Renal pelvis (tissue), 12 donors: ENCODE data around the gene BCO1. TPM values are rescaled to one million over a fixed set of nuclear protein-coding genes. Genes with fewer than 3 reads are reported as not detected.
"Not testable (repeated sequence)": the region's sequence is repeated elsewhere in the genome, so short reads cannot be mapped to it uniquely, and the experiment has no call there.

ENCODE experiments used
- DNase-seq: peaks from one replicate; pipeline ENCODE4 v3.0.0-alpha.2; 2013
- long read RNA-seq, 16 experiments: transcript quantifications; one replicate each; lab custom pipeline, GENCODE V29; 2026
- polyA plus RNA-seq, 3 donors: library from polyadenylated mRNA; unstranded; fragments of 120-200 nt; gene quantifications; one replicate each; pipeline ENCODE4 v1.2.1, GENCODE V29; 2013; ENCODE audit not compliant: insufficient read length in 3 of 3

BCO1 gene, protein sequence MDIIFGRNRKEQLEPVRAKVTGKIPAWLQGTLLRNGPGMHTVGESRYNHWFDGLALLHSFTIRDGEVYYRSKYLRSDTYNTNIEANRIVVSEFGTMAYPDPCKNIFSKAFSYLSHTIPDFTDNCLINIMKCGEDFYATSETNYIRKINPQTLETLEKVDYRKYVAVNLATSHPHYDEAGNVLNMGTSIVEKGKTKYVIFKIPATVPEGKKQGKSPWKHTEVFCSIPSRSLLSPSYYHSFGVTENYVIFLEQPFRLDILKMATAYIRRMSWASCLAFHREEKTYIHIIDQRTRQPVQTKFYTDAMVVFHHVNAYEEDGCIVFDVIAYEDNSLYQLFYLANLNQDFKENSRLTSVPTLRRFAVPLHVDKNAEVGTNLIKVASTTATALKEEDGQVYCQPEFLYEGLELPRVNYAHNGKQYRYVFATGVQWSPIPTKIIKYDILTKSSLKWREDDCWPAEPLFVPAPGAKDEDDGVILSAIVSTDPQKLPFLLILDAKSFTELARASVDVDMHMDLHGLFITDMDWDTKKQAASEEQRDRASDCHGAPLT
- polyA plus RNA-seq: 1 to 10 TPM; 2.0 to 2.9 (median 2.8) TPM
- long read RNA-seq, donor 1: 0 reads
- long read RNA-seq, donor 2: 0 reads
- long read RNA-seq, donor 3: 0 reads
- long read RNA-seq, donor 4, partial matches to known transcripts: 0 of 1 reads
- long read RNA-seq, donor 4, other reads (novel, unspliced or antisense): 0 of 1 reads
- long read RNA-seq, donor 5, partial matches to known transcripts: 0 of 1 reads
- long read RNA-seq, donor 5, other reads (novel, unspliced or antisense): 0 of 1 reads
- long read RNA-seq, donor 6, partial matches to known transcripts: 0 of 1 reads
- long read RNA-seq, donor 6, other reads (novel, unspliced or antisense): 0 of 1 reads
- long read RNA-seq, donor 7, partial matches to known transcripts: 0 of 1 reads
- long read RNA-seq, donor 7, other reads (novel, unspliced or antisense): 0 of 1 reads
- long read RNA-seq, donor 8: 0 reads
- long read RNA-seq, donor 9, partial matches to known transcripts: 0 of 3 reads
- long read RNA-seq, donor 9, other reads (novel, unspliced or antisense): 0 of 3 reads
- long read RNA-seq, donor 10, partial matches to known transcripts: 0 of 1 reads
- long read RNA-seq, donor 10, other reads (novel, unspliced or antisense): 0 of 1 reads
- long read RNA-seq, donor 11, partial matches to known transcripts: 0 of 1 reads
- long read RNA-seq, donor 11, other reads (novel, unspliced or antisense): 0 of 1 reads
- long read RNA-seq, donor 12: 0 reads
- long read RNA-seq, donor 13, partial matches to known transcripts: 0 of 1 reads
- long read RNA-seq, donor 13, other reads (novel, unspliced or antisense): 0 of 1 reads
- long read RNA-seq, donor 14: 0 reads
- long read RNA-seq, donor 15: 0 reads
- long read RNA-seq, donor 16: 0 reads

DNA sequence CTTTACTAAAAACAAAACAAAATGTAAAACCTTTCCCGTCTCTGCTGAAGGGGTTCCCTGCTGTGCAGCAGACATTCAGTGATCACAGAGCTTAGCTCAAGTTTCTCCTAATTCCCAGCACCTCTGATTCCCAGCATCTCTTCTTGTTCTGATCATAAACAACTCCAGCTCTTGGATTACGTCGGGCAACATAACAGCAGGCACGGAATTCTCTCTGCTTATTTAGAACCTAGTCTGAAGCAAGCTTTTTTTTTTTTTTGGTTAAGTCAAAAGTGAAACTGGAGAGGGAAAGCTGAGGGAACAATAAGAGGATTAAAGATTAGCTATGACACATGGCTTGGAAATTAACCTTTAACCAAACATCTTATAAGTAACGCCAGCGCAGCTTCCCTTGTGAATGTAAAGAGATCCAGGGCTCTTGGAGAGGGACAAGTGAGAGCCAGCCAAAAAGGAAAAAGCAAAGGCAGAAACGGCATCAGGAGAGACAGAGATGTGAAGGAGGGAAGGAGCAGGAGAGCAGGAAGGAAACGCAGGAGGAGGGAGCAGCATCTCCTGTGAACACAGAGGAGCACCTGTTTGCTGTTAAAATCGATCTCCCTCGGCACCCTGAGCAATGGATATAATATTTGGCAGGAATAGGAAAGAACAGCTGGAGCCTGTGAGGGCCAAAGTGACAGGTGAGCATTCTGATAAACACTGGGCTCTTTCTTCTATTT is at the start of gene BCO1:
TSS of gene BCO1 (plus strand) at position 394 of the 716 bp plus-strand sequence. CDS start at position 614, 220 bp downstream.
- peak; percentile 72 for DNase-seq

DNA sequence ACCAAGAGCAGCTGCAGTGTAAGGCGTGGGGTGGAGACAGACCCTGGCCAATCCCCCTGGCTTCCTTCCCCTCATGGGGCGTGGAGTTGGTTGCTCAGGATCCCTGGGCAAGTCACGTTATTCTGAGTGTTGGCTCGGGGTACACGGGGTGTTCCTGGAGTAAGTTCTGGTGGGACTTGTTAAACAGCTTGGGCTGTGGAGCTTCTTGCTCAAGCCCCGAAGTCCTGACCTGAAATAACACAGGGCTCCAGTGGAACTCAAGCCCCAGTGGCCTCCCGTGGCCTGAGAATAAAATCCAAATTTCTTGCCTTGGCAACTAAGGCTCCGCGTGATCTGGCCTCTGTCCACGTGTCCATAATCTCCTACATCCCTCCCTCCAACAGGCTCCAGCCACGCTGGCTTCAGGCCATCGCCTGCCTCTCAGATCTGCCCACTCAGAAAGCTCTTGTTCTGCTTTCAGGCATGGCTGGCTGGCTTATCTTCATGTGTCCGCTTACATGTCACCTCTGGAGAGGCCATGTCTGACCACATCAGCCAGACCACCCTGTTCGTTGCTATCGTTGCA is 49.3 kb upstream of the BCO1 start:
- DNase-seq: peak; percentile 16

DNA sequence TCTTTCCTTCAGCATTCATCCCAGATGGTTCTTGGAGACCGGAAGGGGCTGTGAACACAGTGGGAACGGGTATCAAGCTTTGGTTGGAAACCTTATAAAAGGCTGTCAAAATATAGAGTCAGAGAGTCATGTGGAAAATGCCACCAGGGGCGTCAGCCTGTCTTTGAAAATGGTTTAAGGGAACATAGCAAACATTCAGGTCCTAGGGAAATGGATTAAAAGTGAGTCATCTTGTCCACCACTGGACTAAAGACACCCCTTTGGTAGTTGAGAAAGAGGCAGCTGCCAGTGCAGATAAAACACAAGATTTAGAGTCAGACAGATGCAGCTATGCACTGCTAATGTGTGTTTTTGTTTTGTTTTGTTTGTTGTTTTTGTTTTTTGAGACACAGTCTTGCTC is 47.8 kb upstream of the BCO1 start:
- no peak for DNase-seq

DNA sequence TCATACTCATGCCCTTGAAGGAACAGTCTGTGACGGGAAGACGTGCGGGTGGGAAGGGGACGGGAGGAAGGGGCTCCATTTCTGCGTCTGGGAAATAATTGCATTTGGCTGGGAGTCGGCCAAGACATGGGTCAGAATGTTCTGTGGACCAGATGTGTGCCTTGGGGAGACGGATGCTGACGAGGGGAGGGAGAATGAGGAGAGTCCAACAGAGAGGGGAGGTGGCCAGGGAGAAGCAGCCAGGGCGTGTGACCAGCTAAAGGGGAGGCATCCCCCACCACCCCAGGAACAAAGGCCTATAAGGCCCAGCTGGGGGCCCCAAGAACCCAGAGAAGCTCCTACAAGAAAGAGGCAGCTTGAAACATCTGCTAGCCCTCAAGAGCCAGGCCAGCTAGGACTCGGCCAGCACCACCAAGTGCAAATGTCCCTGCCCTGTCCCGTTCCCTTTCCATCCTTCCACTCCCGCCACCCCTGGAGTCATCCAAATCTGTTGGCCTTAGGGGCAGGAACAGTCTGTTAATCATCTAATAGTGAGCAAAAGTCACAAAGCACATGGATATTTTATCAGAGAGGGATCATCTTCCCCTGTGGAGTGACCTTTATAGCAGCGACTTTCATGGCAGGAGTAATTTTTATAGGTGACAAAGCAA is 42.5 kb upstream of the BCO1 start:
- DNase-seq: no peak

DNA sequence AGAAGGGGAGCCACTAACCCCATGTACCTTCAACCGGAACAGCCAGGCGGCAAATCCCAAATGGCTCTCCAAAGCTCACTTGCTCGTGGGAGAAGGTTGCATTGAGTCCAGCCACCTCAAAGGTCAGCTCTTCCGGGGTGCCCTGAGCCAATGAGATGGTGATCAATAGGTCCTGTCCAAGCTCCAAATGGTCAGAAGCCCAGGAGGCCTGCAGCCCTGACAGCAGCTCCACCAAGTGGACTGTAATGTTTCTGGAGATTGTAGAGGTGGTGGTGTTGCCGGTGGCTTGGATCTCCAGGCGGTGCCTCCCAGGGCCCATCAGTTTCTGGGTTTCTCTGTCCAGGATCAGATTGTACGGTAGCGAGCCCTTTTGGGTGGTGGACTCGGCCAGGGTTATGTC is 39.9 kb upstream of the BCO1 start:
- DNase-seq: no peak

DNA sequence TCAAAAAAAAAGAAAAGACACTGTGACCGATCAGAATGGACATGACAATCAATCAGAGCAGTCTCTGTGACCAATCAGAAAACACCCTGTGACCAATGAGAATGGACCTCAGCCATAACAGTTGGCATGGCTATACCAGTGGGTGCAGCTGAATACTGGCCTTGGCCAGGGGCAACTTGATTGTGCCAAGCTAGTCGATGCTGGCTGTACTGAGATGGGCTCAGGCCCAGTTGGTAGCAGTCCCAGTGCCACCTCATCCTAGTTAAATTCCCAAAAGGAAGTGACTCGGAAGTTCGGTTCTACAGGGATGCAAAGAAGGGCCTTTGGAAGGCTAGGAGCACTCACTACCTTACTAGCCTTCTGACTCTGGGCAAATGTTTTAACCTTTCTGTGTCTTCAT is 37.2 kb upstream of the BCO1 start:
- DNase-seq: no peak

DNA sequence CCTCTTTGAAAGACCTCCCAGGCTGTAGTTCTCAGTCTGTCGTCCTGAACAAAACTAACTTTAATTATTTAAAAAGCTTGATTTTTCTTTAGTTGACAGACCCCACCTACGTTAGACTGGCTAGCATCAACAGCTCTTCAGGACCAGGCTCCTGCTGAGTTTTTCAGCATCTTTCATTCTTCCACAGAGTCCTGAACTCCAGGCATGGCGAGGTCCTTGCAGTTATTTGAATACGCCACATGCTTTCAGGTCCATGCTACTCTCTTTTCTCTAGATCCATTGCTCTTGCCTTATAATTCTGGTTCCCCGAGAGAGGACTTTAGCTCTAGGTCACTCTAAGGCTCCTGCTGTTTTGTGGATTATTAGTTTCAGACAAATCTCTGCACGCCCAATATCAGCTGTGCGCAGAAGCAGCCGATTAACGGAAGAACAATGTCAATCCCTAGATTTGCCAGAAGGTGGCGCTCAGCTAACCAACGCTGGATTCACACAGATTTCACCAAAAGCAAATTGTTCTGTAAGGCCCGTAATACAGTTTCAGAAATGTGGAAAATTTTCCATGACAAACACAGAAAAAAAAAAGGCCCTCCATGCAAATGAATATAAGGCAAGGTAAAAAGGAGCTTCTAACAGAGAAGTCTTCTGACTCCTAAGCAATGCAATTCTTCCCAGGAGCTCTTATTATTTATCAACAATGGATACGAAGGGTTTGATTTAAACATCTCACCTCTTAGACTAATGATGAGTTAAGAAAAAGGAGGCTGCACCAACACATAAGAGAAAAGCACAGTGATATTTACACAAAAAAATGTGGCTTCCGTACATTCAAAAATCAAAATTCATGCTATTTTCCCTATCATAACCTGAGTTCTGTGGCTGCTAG is 33.5 kb upstream of the BCO1 start:
- DNase-seq: peak; percentile 43

DNA sequence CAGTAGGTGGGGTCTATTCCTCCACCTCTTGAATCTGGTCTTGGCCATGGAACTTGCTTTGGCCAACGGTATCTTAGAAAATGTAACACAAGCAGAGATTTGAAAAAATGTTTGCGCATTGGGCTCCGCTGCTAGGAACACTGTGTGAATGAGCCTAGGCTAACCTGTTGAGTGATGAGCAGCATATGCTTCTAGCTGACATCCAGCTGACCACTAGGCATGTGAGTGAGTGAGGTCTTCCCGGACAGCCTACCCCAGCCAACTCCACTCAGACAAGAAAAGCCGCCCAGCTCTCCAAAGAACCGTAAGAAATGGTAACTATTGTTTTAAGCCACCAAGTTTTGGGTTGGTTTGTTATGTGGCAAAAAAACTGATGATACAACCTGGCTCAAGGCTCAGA is 31.4 kb upstream of the BCO1 start:
- DNase-seq: no peak

DNA sequence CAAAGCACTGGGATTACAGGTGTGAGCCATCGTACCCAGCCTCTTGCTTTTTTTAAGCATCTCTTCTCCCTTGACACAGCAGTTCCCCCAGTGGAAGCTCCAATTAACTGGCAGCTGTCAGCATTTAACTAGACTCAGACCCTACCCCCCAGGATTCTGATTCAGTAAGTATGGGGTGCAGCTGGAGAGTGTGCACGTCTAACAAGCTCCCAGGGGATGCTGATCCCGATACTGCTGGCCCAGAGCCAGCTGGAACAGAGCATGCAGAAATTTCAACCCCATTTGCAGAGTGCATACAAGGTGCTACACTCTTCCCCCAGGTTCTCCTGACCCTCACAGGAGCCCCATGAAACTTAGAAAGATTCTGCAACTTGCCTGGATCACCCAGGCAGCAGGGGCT is 27.7 kb upstream of the BCO1 start:
- DNase-seq: no peak

DNA sequence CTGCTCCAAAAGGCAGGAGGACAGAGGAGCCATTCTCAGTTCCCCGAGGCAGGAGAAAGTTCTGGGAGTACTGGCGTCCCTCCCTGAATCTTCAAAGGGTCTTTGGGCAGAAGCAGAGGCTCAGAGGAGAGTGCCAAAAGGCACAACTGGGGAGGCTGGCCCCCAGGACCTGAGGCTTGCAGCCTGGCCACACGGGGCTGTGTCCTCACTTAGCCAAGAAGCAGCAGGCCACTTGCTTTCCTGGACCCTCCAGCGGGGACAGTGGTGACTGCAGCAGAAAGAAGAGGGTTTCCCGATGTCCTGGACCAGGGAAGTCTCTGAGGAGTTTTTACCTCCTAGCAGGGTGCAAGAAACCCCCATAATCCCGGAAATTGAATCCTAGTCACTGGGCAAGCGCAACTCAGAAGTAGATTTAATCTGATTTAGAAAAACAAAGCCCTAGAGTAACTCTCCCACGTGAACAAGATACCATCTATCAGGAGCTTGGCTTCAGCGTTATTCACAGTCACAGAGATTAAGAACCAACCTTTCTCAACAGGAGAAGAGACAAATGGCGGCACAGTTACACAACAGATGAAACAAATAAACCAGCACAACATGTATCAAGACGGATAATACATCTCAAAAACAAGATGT is 25.5 kb upstream of the BCO1 start:
- no peak for DNase-seq

DNA sequence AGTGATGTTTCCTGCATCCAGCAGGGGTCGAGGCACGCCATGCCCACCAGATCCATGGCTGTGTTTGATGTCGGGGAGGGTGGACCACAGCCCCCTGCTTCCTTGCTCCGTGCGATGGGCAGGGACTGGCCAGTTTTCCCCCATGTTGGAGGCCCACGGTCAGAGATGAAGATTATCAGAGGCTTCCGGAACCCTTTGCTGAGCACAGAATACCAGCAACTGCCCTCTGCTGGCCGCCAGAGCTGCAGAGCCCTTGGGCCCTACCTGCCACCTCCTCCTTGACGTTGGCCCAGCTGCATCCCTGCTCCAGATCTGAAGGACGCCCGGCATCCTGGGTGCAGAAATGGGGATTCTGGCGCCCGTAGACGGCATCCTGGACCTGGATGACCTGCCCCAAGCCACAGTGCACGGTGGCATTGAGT is 23.7 kb upstream of the BCO1 start:
- no peak for DNase-seq

DNA sequence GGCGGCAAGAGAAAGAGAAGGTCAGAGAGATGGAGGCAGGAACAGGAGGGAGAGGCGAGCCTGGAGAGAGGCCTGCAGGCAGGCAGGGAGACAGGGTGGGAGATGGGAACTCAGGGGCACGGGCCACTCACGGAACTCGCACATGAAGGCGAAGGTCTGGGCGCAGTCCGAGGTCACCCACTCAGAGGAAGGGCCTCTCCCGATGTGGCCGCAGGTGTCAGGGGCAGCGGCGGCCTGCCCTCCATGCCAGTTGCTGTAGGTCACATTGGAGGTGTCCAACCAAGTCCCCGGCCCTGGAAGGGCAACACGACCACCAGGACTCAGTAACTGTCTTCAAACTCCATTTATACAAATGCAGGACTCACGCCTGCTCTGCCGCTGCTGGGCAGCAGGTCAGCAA is 22.4 kb upstream of the BCO1 start:
- no peak for DNase-seq

DNA sequence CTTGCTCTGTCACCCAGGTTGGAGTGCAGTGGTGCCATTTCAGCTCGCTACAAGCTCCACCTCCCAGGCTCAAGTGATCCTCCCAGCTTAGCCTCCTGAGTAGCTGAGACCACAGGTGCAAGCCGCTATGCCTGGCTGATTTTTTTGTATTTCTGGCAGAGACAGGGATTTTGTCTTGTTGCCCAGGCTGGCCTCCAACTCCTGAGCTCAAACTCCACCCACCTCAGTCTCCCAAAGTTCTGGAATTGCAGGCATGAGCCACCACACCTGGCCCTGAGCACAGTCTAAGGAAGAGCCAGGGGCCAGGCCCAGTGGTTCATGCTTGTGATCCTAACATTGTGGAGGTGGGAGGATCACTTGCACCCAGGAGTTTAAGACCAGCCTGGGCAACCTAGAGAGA is 21.8 kb upstream of the BCO1 start:
- no peak for DNase-seq

DNA sequence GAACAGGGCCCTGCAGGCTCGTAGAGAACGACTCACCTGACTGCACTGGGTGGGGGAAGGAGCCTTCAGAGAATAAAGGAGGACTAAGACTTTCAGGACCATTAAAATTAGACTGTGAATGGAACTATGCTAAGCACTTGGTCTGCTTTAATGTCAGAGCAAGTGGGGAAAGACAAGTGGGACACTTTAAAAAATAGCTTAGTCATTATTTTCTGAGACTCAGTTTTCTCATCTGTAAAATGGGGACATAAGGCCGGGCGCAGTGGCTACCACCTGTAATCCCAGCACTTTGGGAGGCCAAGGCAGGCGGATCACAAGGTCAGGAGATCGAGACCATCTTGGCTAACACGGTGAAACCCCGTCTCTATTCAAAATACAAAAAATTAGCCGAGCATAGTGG is 19.3 kb upstream of the BCO1 start:
- no peak for DNase-seq

DNA sequence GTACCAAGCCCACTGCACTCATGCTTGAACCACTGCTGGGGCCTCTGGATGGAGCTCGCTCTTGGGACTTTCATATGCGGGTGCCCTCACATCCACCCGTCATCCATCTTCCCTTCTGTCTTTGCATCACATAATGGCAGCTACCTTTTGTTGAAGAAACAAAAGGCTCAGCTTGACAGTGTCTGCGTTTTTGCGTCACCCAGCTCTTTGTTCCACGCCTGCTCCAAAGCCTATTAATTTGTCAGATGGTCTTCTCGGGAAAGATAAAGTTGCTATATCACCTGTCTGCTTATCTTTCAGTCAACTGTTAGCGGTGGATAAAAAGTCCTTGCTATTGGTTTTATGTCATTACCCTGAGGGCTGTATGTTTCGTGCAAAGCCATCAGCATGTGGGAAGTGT is 18.1 kb upstream of the BCO1 start:
- no peak for DNase-seq

DNA sequence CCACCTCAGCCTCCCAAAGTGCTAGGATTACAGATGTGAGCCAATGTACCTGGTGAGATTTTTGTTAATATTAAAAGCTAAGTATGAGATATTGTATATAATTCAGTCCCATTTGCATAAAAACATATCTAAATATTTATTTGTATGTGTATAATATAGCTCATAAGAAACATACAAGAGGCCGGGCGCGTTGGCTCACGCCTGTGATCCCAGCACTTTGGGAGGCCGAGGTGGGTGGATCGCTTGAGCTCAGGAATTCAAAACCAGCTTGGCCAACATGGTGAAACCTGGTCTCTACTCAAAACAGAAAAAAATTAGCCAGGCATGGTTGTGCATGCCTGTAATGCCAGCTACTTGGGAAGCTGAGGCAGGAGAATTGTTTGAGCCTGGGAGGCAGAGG is 16.8 kb upstream of the BCO1 start:
- DNase-seq: no peak

DNA sequence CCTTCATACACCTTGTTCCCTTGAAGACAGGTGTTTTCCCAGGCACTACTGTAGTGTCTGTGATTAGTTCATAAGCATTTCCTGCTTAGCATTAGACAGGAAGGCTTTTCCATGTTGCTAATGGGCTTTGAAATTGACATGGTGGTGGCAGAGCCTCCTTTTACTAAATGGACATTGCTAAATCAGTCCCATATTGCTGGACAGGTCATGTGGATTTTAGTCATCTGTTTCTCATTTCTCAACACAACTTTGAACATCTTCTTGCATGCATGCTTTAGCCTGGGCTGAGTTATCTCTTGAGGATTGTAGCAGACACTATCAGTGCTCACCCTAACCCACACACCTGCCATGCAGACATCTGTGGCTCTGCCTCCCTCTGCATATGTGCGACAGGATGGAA is 13.7 kb upstream of the BCO1 start:
- DNase-seq: no peak

DNA sequence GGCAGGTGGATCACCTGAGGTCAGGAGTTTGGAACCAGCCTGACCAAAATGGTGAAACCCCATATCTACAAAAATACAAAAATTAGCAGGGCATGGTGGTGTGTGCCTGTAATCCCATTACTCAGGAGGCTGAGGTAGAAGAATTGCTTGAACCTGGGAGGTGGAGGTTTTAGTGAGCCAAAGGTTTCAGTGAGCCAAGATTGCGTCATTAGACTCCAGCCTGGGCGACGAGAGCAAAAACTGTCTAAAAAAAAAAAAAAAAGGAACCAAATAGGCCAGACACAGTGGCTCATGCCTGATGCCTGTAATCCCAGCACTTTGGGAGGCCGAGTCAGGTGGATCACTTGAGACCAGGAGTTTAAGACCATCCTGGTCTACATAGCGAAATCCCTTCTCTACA is 12.8 kb upstream of the BCO1 start:
- DNase-seq: not testable (repeated sequence)

DNA sequence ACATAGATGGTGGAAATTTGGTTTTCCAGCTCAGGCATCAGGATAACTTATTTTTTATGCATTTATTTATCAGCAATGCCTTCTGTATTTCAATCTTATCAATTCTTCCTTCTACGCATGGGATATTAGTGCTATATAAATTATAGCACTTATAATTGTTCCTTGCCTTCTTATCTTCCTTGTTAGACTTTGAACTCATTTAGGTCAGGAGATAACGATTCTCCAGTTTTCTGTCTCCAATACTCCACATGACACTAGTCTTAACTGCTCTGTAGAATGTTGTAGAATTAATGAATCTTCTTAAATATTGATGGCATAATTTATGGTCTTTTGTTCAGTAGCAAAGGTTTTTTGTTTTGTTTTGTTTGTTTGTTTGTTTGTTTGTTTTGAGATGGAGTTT is 10.7 kb upstream of the BCO1 start:
- no peak for DNase-seq
